HepG2 (cell line): Measurements from ENCODE around the gene MLX. TPM values are rescaled to one million over a fixed set of nuclear protein-coding genes. Genes with fewer than 3 reads are reported as not detected.

Source experiments
- ATM ChIP-seq: fragments of 450-650 bp; IDR thresholded peaks from 2 replicates; pipeline ENCODE4 v1.7.1; 2017; ENCODE audit warnings: mild to moderate bottlenecking, borderline replicate concordance
- CREBL2 ChIP-seq: sonication (generic); formaldehyde crosslinking; IDR thresholded peaks from 2 replicates; pipeline ENCODE4 v1.8.1; 2023; ENCODE audit warnings: missing genetic modification reagents, mild to moderate bottlenecking, borderline replicate concordance
- HMG20B ChIP-seq: conservative IDR thresholded peaks from 2 replicates; pipeline ENCODE4 v1.6.1; 2016; ENCODE audit warnings: missing genetic modification reagents, missing compliant biosample characterization
- ISL2 ChIP-seq: sonication (generic); formaldehyde crosslinking; IDR thresholded peaks from 2 replicates; pipeline ENCODE4 v1.5.0; 2020; ENCODE audit warnings: missing genetic modification reagents
- NR0B2 ChIP-seq: sonication (generic); formaldehyde crosslinking; IDR thresholded peaks from 2 replicates; pipeline ENCODE4 v1.4.0; 2020; ENCODE audit warnings: mild to moderate bottlenecking, missing genetic modification reagents
- PHF20 ChIP-seq: sonication (generic); formaldehyde crosslinking; IDR thresholded peaks from 2 replicates; pipeline ENCODE4 v1.5.0; 2020; ENCODE audit warnings: mild to moderate bottlenecking, missing genetic modification reagents
- POLR2A ChIP-seq, 2 experiments: IDR thresholded peaks; 2 replicates each; pipeline ENCODE4 v1.6.1; 2011; ENCODE audit warnings: low read depth in 2 of 2, low read length in 2 of 2, mild to moderate bottlenecking in 1 of 2, moderate library complexity in 1 of 2; ENCODE audit not compliant: insufficient read depth in 1 of 2
- SCMH1 ChIP-seq: sonication (generic); formaldehyde crosslinking; IDR thresholded peaks from 2 replicates; pipeline ENCODE4 v1.9.0; 2021; ENCODE audit warnings: missing genetic modification reagents, mild to moderate bottlenecking, borderline replicate concordance
- SNAPC5 ChIP-seq: sonication (generic); formaldehyde crosslinking; IDR thresholded peaks from 2 replicates; pipeline ENCODE4 v1.8.1; 2023; ENCODE audit warnings: mild to moderate bottlenecking, missing genetic modification reagents, borderline replicate concordance
- SPEN ChIP-seq: sonication (generic); formaldehyde crosslinking; IDR thresholded peaks from 2 replicates; pipeline ENCODE4 v1.5.1; 2020; ENCODE audit warnings: low read depth, mild to moderate bottlenecking, missing genetic modification reagents
- THYN1 ChIP-seq: sonication (generic); formaldehyde crosslinking; IDR thresholded peaks from 2 replicates; pipeline ENCODE4 v1.8.1; 2023; ENCODE audit warnings: low read depth, mild to moderate bottlenecking, moderate library complexity, missing genetic modification reagents, borderline replicate concordance
- ZBTB3 ChIP-seq: sonication (generic); formaldehyde crosslinking; IDR thresholded peaks from 2 replicates; pipeline ENCODE4 v1.4.0; 2020; ENCODE audit warnings: low read depth, mild to moderate bottlenecking, moderate library complexity, missing genetic modification reagents, borderline replicate concordance
- ZBTB34 ChIP-seq: sonication (generic); formaldehyde crosslinking; IDR thresholded peaks from 2 replicates; pipeline ENCODE4 v1.8.0; 2022; ENCODE audit warnings: mild to moderate bottlenecking, missing genetic modification reagents
- ZNF530 ChIP-seq: sonication (generic); formaldehyde crosslinking; IDR thresholded peaks from 2 replicates; pipeline ENCODE4 v1.5.0; 2020; ENCODE audit warnings: low read depth, mild to moderate bottlenecking, missing genetic modification reagents
- ZNF775 ChIP-seq: sonication (generic); formaldehyde crosslinking; IDR thresholded peaks from 2 replicates; pipeline ENCODE4 v1.4.0; 2020; ENCODE audit warnings: missing genetic modification reagents, mild to moderate bottlenecking, moderate library complexity, borderline replicate concordance
- ZNF841 ChIP-seq: sonication (generic); formaldehyde crosslinking; IDR thresholded peaks from 2 replicates; pipeline ENCODE4 v1.8.1; 2023; ENCODE audit warnings: missing genetic modification reagents, borderline replicate concordance
- ZSCAN5A ChIP-seq: sonication (generic); formaldehyde crosslinking; IDR thresholded peaks from 2 replicates; pipeline ENCODE4 v1.8.0; 2022; ENCODE audit warnings: mild to moderate bottlenecking, missing genetic modification reagents, borderline replicate concordance
- polyA plus RNA-seq, 8 experiments: library from polyadenylated mRNA; depleted of rRNA in 3 of 8; stranded (reverse) in 7 of 8; unstranded in 1 of 8; fragments of >200 nt; fragmentation: Illumina TruSeq in 4 of 8; extraction: Trizol in 4 of 8; gene quantifications; 2 replicates each; pipeline versions ENCODE4 v1.2.1 to v1.2.3, GENCODE V29; 2011 to 2016; ENCODE audit warnings: low read depth in 4 of 8, missing spikeins in 1 of 8, mixed read lengths in 1 of 8; ENCODE audit not compliant: insufficient read depth in 1 of 8
- total RNA-seq, 5 experiments: library from RNA; depleted of rRNA; stranded (reverse); fragments of >200 nt; fragmentation: Illumina TruSeq; extraction: Trizol; gene quantifications; 2 replicates each; pipeline ENCODE4 v1.2.3, GENCODE V29; 2016; ENCODE audit warnings: low read depth in 1 of 5
- TF ChIP-seq, protein P1 (sequence below), 2 experiments: sonication (generic) in 1 of 2; formaldehyde crosslinking in 1 of 2; IDR thresholded peaks; 2 replicates each; pipeline versions ENCODE4 v1.6.1 to v1.9.0; 2014 to 2022; ENCODE audit warnings: antibody characterized with exemption in 1 of 2, borderline replicate concordance in 1 of 2, inconsistent platforms in 1 of 2, low read depth in 1 of 2, missing genetic modification reagents in 1 of 2

The MLX gene
- total and polyA plus RNA-seq, 2 of the 13 experiments (the other 11 are each of a cell fraction or from before 2014, with no cell fraction given) = 38.9 to 74.4 TPM

GRCh38 chr17:42577532-42578281 lies 10.8 kb downstream of the MLX start, which contains the start of gene PSMC3IP (continued):
- TF ChIP-seq ZBTB34 (CRISPR knock-in tag) (no peak; the same call in 1 of the 2 replicates), CREBL2 (CRISPR knock-in tag) (no peak), ZBTB3 (CRISPR knock-in tag) (0 out of 2 replicates have a peak, but pooled peaks have one; percentile 57), THYN1 (CRISPR knock-in tag) (0 out of 2 replicates have a peak, but pooled peaks have one; percentile 60), NR0B2 (CRISPR knock-in tag) (peak; percentile 29; the same call in 1 of the 2 replicates), ZNF841 (CRISPR knock-in tag) (no peak), ZNF775 (CRISPR knock-in tag) (0 out of 2 replicates have a peak, but pooled peaks have one; percentile 36), HMG20B (CRISPR knock-in tag) (peak; percentile 52; the same call in 1 of the 2 replicates), SPEN (CRISPR knock-in tag) (peak; percentile 88), ISL2 (CRISPR knock-in tag) (no peak; the same call in 1 of the 2 replicates), ZNF530 (no peak), ZSCAN5A (CRISPR knock-in tag) (0 out of 2 replicates have a peak, but pooled peaks have one; percentile 13), SNAPC5 (no peak), POLR2A (IDR thresholded peaks at IDR 0.05; ENCODE audit: insufficient read depth in 1 of 2, low read depth in 2 of 2, low read length in 2 of 2) (peak; percentile 90 to 94), SCMH1 (CRISPR knock-in tag) (no peak), ATM (no peak), PHF20 (CRISPR knock-in tag) (peak; percentile 85)
- TF ChIP-seq, protein P1, sequence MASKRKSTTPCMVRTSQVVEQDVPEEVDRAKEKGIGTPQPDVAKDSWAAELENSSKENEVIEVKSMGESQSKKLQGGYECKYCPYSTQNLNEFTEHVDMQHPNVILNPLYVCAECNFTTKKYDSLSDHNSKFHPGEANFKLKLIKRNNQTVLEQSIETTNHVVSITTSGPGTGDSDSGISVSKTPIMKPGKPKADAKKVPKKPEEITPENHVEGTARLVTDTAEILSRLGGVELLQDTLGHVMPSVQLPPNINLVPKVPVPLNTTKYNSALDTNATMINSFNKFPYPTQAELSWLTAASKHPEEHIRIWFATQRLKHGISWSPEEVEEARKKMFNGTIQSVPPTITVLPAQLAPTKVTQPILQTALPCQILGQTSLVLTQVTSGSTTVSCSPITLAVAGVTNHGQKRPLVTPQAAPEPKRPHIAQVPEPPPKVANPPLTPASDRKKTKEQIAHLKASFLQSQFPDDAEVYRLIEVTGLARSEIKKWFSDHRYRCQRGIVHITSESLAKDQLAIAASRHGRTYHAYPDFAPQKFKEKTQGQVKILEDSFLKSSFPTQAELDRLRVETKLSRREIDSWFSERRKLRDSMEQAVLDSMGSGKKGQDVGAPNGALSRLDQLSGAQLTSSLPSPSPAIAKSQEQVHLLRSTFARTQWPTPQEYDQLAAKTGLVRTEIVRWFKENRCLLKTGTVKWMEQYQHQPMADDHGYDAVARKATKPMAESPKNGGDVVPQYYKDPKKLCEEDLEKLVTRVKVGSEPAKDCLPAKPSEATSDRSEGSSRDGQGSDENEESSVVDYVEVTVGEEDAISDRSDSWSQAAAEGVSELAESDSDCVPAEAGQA (IDR thresholded peaks at IDR 0.05; ENCODE audit: low read depth) = peak; percentile 78
- TF ChIP-seq, protein P1 (CRISPR knock-in tag; IDR thresholded peaks at IDR 0.05; ENCODE audit: borderline replicate concordance) = no peak
